Parathyroid adenoma (tissue), 2 donors: ENCODE results near the gene SAMD1.

Experiments used
- H2AFZ ChIP-seq: fragments of 300-600 bp; sonication (generic); one replicate; pipeline ENCODE4 v1.7.0; 2017; ENCODE audit warnings: antibody characterized with exemption, mild to moderate bottlenecking
- H3K27ac ChIP-seq: fragments of 300-600 bp; sonication (generic); one replicate; pipeline ENCODE4 v1.7.0; 2017
- H3K27me3 ChIP-seq: fragments of 300-600 bp; sonication (generic); one replicate; pipeline ENCODE4 v1.7.0; 2017; ENCODE audit warnings: low read length; ENCODE audit not compliant: control insufficient read depth, insufficient read depth
- H3K36me3 ChIP-seq: fragments of 300-600 bp; sonication (generic); one replicate; pipeline ENCODE4 v1.7.0; 2017; ENCODE audit warnings: low read length; ENCODE audit not compliant: control insufficient read depth, insufficient read depth
- H3K4me1 ChIP-seq: fragments of 300-600 bp; sonication (generic); one replicate; pipeline ENCODE4 v1.7.0; 2017; ENCODE audit warnings: control low read depth
- H3K4me2 ChIP-seq: fragments of 300-600 bp; sonication (generic); one replicate; pipeline ENCODE4 v1.7.0; 2017; ENCODE audit warnings: low read length
- H3K4me3 ChIP-seq: fragments of 300-600 bp; sonication (generic); one replicate; pipeline ENCODE4 v1.7.0; 2017; ENCODE audit warnings: low read depth, low read length
- H3K79me2 ChIP-seq: fragments of 300-600 bp; sonication (generic); one replicate; pipeline ENCODE4 v1.7.0; 2017; ENCODE audit warnings: control low read depth
- H3K9ac ChIP-seq: fragments of 300-600 bp; sonication (generic); one replicate; pipeline ENCODE4 v1.7.0; 2017; ENCODE audit warnings: mild to moderate bottlenecking
- H3K9me3 ChIP-seq: fragments of 300-600 bp; sonication (generic); one replicate; pipeline ENCODE4 v1.7.0; 2017; ENCODE audit warnings: low read length; ENCODE audit not compliant: control insufficient read depth
- CTCF ChIP-seq: fragments of 300-600 bp; sonication (generic); IDR thresholded peaks from one replicate; pipeline ENCODE4 v1.7.0; 2017; ENCODE audit warnings: antibody characterized with exemption, mild to moderate bottlenecking
- donor health status: primary hyperparathyroidism.

Gene SAMD1

DNA sequence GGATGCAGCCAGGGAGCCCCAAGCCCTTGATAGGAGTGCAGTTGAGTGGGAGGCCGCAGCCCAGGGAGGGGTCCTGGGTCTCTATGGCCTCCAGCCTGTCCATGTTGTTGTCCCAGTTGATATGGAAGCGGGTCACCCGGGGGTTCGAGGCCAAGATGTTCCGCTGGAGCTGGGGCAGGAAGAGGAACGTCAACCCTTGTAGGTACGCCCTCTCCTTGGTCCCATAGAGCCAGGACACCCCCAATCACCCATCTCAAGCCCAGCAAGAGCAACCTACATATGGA, 29.9 kb upstream of the SAMD1 start:
- no peak overlapping the region for H3K4me2 ChIP-seq
- no peaks in the 10 kb centered on the region for H3K27me3 ChIP-seq
- H3K36me3 ChIP-seq = no peaks in the 10 kb centered on the region
- H3K79me2 ChIP-seq = peaks cover 18% of the 10 kb centered on the region
- peak overlapping the region; percentile 100 for H3K27ac ChIP-seq
- no peak overlapping the region for H3K4me3 ChIP-seq
- no peak overlapping the region for H3K9ac ChIP-seq
- peak overlapping the region; percentile 82 for H2AFZ ChIP-seq
- H3K9me3 ChIP-seq = no peaks in the 10 kb centered on the region
- peaks cover 35% of the 10 kb centered on the region for H3K4me1 ChIP-seq
- TF ChIP-seq CTCF = no peak

- no peak for TF ChIP-seq CTCF
- Histone ChIP-seq H3K9ac (no peak overlapping the region), H3K79me2 (peaks cover 19% of the 10 kb centered on the region), H3K27me3 (no peaks in the 10 kb centered on the region), H3K9me3 (no peaks in the 10 kb centered on the region), H3K4me3 (no peak overlapping the region), H3K36me3 (no peaks in the 10 kb centered on the region), H3K4me2 (peak overlapping the region; percentile 98), H3K4me1 (peaks cover 35% of the 10 kb centered on the region), H2AFZ (peak overlapping the region; percentile 82), H3K27ac (peak overlapping the region; percentile 100)
Measured at GRCh38 chr19:14119644-14120496, 29.3 kb upstream of the SAMD1 start.

DNA sequence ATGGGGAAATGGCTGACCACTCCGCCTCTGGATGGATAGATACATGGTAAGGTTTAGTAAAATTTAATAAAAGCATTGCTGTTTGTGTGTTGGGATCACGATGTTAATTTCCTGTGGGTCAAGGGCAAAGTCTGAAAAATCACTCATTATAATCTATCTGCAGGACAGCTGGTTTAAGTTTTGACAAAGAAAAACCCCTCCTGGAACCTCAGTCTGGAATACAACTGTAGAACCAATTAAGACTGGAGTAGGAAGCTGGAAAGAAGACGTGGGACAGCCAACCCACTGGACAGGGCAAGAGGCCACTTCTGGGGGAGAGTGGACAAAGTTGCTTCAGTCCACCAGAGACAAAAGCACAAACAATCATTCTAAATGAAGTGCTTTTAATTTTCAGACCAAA, 28.6 kb upstream of the SAMD1 start:
- no peaks in the 10 kb centered on the region for H3K27me3 ChIP-seq
- peaks cover 39% of the 10 kb centered on the region for H3K4me1 ChIP-seq
- no peak for TF ChIP-seq CTCF

GRCh38 chr19:14118165-14119051, 27.9 kb upstream of the SAMD1 start:
- Histone ChIP-seq H2AFZ (peak overlapping the region; percentile 82), H3K36me3 (no peaks in the 10 kb centered on the region), H3K4me3 (peak overlapping the region; percentile 61), H3K27ac (peak overlapping the region; percentile 100), H3K79me2 (peaks cover 33% of the 10 kb centered on the region), H3K9ac (peak overlapping the region; percentile 95), H3K4me2 (peak overlapping the region; percentile 98), H3K9me3 (no peaks in the 10 kb centered on the region), H3K4me1 (peaks cover 39% of the 10 kb centered on the region), H3K27me3 (no peaks in the 10 kb centered on the region)
- peak; percentile 5 for TF ChIP-seq CTCF

More for the DNA sequence above, 28.6 kb upstream of the SAMD1 start:
- H3K4me3 ChIP-seq = peak overlapping the region; percentile 61
- peak overlapping the region; percentile 98 for H3K4me2 ChIP-seq
- H3K36me3 ChIP-seq = no peaks in the 10 kb centered on the region
- H3K9me3 ChIP-seq = no peaks in the 10 kb centered on the region
- H3K27ac ChIP-seq = peak overlapping the region; percentile 100
- H3K9ac ChIP-seq = peak overlapping the region; percentile 38
- H2AFZ ChIP-seq = peak overlapping the region; percentile 82
- peaks cover 25% of the 10 kb centered on the region for H3K79me2 ChIP-seq
